GM12873 (cell line): ENCODE results near the gene MASP1.

ENCODE experiments used
- TF ChIP-seq, protein P1 (sequence below): IDR thresholded peaks from 2 replicates; pipeline ENCODE4 v1.5.1; 2012; ENCODE audit warnings: low read depth, mild to moderate bottlenecking, moderate library complexity, low read length, control low read depth; ENCODE audit not compliant: insufficient read depth; ENCODE audit errors: missing control alignments

MASP1 gene

DNA sequence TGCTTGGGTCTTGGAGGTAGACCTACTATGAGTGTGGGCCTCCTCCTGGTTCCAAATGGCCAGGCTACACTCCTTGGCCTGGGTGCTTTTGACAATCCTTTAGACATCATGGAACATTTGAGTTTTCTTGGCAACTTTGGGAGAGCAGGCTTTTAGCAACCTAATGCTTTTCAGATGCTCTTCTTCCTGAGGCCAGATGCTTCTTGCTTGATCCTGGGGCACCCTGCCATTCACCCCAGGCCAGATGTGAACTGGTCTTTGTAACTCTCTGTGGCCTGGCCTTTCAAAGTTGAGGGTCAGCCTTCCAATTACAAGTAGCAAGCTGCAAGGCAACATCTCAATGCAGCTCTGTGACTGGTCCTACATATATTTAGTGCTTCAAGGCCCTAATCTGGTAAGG lies 53.8 kb downstream of the MASP1 start:
- TF ChIP-seq, protein P1, sequence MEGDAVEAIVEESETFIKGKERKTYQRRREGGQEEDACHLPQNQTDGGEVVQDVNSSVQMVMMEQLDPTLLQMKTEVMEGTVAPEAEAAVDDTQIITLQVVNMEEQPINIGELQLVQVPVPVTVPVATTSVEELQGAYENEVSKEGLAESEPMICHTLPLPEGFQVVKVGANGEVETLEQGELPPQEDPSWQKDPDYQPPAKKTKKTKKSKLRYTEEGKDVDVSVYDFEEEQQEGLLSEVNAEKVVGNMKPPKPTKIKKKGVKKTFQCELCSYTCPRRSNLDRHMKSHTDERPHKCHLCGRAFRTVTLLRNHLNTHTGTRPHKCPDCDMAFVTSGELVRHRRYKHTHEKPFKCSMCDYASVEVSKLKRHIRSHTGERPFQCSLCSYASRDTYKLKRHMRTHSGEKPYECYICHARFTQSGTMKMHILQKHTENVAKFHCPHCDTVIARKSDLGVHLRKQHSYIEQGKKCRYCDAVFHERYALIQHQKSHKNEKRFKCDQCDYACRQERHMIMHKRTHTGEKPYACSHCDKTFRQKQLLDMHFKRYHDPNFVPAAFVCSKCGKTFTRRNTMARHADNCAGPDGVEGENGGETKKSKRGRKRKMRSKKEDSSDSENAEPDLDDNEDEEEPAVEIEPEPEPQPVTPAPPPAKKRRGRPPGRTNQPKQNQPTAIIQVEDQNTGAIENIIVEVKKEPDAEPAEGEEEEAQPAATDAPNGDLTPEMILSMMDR: no peak

DNA sequence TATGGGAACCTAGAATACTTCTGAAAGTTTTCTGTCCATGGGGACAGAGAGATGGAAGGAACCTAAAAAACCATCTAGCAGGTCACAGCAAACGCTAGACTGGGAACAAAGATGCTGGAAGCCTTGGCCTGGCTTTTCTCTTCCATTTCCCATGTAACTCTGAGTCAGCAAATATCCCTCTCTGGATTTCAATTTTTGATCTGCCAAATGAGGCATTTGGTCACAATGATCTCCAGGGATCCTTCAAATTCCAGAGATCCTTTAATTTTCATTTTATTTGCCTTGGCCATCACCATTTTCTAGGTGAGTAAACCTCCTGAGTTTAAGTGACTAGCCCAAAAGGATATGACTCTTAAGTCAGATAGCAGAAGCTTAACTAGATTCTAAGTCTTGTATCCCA lies 54.6 kb downstream of the MASP1 start:
- TF ChIP-seq, protein P1: no peak

DNA sequence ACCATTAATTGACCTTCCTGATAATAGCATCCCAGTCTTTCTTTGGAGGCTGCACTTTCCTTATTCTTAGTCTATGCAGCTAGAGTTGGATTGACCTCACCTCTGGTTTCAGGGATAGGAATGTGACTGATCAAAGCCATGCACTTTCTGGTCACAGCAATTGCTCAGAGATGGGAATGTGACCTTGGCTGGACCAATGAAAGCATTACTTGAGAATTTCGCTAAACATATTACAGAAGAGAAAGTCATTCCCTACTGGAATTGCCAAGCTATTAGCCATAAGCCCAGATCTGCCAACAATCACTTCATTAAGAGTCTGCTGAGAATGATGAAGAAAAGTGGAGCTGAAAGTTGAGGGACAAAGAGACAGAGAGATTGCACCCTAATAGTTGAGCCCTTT lies 61.5 kb downstream of the MASP1 start:
- TF ChIP-seq, protein P1: no peak

DNA sequence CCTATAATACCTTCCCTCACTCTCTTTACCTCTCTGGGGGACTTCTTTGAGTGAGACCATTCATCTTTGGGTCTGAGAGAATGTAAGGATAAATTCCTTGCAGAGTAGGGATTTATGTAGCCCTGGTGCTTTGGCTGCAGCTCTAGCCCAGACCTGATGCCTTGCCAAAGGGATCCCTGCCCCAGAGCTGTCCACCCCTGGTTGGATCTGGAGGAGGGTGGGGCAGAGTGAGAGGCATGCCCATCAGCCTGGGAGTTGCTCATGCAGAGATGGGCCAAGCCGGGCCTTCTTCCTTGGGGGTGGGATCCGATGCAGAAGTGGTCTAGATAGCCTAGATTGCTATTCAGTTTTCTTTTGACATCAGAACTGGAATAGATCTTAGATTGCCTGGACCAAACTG lies 62.8 kb downstream of the MASP1 start:
- TF ChIP-seq, protein P1: no peak

DNA sequence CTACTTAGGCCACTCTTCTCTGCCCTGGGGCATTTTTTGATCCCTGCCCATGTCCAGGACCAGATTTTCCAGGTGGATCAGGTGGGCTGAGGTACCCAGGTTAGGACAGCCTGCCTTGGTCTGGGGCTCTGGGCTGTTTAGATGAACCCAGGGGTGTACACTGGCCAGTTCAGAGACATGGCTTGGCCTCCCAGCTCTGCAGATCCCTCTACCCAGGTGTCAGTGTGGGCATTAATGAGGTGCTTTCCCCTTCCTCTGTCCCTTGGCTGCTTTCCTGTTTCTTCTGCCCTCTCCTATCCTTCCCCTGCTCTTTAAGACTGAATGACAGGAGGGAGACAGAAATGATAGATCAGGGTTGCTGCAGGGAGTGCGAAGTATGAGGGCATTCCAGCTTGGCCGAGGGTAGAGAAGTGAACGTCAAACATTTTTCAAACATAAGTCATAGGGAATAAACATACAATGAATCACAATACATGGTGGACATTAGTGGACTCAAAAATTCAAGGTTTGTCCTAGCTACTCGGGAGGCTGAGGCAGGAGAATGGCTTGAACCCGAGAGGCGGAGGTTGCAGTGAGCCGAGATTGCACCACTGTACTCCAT lies 63.8 kb downstream of the MASP1 start:
- TF ChIP-seq, protein P1: no peak

DNA sequence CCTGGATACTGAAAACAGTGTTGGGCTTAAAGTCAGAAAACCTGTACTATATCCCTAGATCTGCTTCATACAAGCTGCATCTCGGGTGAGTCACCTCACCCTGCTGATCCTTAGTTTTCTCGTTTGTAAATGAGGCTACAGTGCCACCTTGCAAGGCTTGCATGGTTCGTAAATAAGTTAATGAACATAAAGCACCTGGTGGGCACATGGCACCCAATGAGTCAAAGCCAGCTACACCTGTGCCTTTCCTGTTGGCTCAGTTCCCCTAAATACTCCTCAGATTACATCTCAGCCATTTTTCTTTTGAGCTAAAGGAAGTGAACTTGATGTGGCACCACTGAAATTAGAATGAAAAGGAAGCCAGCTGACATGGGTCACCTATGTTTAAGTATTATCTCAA lies 67.7 kb downstream of the MASP1 start:
- TF ChIP-seq, protein P1: no peak

DNA sequence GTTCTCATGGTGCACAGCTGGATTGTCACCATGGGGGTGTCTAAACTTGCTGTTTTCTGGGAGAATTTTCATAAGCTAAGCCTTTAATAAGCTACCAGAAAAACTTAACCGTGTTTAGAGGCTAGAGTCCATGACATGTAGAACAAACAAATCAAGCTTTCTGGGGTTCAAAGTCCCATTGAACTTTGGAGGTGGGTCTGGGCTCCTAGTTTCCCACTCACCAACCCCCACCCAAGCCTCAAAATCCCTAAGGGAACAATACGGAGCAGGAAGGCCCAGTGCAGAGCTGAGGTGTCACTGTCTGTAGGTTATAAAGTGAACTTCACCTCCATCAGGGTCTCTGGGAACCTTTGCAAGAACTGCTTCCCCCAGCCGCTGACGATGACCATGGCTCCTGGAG lies 68.7 kb downstream of the MASP1 start:
- TF ChIP-seq, protein P1: no peak
